AG04450 (cell line): Measurements from ENCODE around the gene GZMA. TPM values are rescaled to one million over a fixed set of nuclear protein-coding genes. Genes with fewer than 3 reads are reported as not detected.
"Not testable (repeated sequence)": the region's sequence is repeated elsewhere in the genome, so short reads cannot be mapped to it uniquely, and the experiment has no call there.

Source experiments
- CTCF ChIA-PET: fragments of 300-600, 350-600 bp; formaldehyde crosslinking; extraction: SDS; loops from one replicate; lab custom pipeline; 2022; ENCODE audit warnings: antibody characterized with exemption, inconsistent platforms; lab: Charles Lee
- POLR2A ChIA-PET: fragments of 350-600 bp; formaldehyde crosslinking; extraction: SDS; loops from one replicate; lab custom pipeline; 2021; ENCODE audit warnings: antibody characterized with exemption, inconsistent platforms; lab: Yijun Ruan, JAX
- DNase-seq: peaks from one replicate; pipeline ENCODE4 v3.0.0-alpha.2; 2011; ENCODE audit warnings: low read depth, low spot score
- H3K27ac ChIP-seq: one replicate; pipeline ENCODE4 v1.5.1; 2012; ENCODE audit warnings: low read depth, low read length, control low read depth
- H3K27me3 ChIP-seq: one replicate; pipeline ENCODE4 v1.6.0; 2012; ENCODE audit warnings: low read length; ENCODE audit not compliant: control insufficient read depth, insufficient read depth
- H3K4me3 ChIP-seq: 2 replicates; pipeline ENCODE4 v1.5.1; 2011; ENCODE audit warnings: mild to moderate bottlenecking, low read depth, low read length, control low read depth
- H3K9me3 ChIP-seq: 2 replicates; pipeline ENCODE4 v1.5.1; 2012; ENCODE audit warnings: low read length; ENCODE audit not compliant: control insufficient read depth, insufficient read depth
- polyA plus RNA-seq: library from polyadenylated mRNA; depleted of rRNA; stranded (reverse); fragments of >200 nt; gene quantifications from 2 replicates; pipeline ENCODE4 v1.2.3, GENCODE V29; 2011
- TF ChIP-seq, protein P1 (sequence below): IDR thresholded peaks from 2 replicates; pipeline ENCODE4 v1.5.1; 2011; ENCODE audit warnings: low read depth, low read length, control low read depth, inconsistent platforms

The GZMA gene
- polyA plus RNA-seq, 1 experiment, result not detected

DNA sequence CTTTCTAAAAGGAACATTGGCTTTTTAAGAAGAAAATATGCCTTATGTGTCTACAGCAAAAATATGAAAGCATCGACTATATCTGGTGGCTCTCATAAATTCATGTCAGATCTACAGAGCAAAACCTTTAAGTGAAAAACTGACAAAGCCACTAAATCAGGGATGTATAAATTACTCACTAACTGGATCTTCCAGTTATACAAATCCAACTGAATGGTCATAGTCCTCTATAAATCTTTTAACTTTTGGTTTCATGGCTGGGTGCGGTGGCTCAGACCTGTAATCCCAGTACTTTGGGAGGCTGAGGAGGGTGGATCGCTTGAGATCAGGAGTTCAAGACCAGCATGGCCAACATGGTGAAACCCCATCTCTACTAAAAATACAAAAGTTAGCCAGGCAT, 29.2 kb upstream of the GZMA start:
- POLR2A ChIA-PET, result no interaction called here
- CTCF ChIA-PET, result no interaction called here
- no peak overlapping the region for H3K27ac ChIP-seq
- no peak for DNase-seq
- H3K27me3 ChIP-seq, result peaks cover 14% of the 10 kb centered on the region
- H3K4me3 ChIP-seq, result no peak overlapping the region
- TF ChIP-seq, protein P1, sequence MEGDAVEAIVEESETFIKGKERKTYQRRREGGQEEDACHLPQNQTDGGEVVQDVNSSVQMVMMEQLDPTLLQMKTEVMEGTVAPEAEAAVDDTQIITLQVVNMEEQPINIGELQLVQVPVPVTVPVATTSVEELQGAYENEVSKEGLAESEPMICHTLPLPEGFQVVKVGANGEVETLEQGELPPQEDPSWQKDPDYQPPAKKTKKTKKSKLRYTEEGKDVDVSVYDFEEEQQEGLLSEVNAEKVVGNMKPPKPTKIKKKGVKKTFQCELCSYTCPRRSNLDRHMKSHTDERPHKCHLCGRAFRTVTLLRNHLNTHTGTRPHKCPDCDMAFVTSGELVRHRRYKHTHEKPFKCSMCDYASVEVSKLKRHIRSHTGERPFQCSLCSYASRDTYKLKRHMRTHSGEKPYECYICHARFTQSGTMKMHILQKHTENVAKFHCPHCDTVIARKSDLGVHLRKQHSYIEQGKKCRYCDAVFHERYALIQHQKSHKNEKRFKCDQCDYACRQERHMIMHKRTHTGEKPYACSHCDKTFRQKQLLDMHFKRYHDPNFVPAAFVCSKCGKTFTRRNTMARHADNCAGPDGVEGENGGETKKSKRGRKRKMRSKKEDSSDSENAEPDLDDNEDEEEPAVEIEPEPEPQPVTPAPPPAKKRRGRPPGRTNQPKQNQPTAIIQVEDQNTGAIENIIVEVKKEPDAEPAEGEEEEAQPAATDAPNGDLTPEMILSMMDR, result no peak
- H3K9me3 ChIP-seq, result no peaks in the 10 kb centered on the region

DNA sequence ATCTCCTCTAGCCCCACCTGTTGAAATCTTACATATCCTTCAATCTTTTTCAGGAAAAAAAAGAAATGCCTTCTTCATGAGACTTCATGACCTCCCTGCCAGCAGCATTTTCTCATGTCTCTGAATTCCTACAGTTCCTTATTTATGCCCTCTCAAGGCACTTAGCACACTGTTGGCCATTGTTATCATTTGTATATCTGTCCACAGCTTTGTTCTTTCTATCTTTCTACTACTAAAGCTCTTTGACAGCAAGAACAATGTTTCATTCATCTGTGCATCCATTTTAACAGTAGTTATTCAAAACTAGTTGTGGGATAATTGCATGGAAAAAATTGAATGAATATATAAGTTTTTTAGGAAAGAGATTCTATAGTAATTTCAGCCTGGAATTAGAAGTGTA, 20.9 kb upstream of the GZMA start:
- no peak for DNase-seq
- TF ChIP-seq, protein P1, result no peak
- ChIA-PET POLR2A (no interaction called here), CTCF (no interaction called here)
- no peak overlapping the region for H3K4me3 ChIP-seq
- no peaks in the 10 kb centered on the region for H3K27me3 ChIP-seq
- peaks cover 4% of the 10 kb centered on the region for H3K9me3 ChIP-seq
- no peak overlapping the region for H3K27ac ChIP-seq

DNA sequence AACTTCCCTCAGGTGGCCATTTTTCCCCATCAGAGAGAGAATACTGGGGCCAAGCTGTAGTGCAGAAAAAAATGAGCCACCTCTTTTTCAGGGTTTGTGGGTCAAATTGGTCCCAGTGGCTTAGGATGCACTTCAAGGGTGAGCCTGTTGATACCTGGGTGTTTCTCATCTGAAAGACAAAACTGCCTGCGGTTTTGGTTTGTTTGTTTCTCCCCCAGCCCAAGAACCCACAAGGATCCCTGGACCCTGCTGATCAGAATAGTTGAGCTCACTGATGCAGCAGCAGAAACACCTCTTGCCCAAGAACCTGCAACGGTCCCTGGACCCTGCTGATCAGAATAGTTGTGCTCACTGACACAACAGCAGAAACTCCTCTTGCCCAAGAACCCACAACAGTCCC, 13.1 kb upstream of the GZMA start:
- H3K9me3 ChIP-seq, DNase-seq, H3K27ac ChIP-seq, H3K4me3 ChIP-seq, CTCF ChIA-PET, POLR2A ChIA-PET: not testable (repeated sequence)
- peaks cover 14% of the 10 kb centered on the region for H3K27me3 ChIP-seq

DNA sequence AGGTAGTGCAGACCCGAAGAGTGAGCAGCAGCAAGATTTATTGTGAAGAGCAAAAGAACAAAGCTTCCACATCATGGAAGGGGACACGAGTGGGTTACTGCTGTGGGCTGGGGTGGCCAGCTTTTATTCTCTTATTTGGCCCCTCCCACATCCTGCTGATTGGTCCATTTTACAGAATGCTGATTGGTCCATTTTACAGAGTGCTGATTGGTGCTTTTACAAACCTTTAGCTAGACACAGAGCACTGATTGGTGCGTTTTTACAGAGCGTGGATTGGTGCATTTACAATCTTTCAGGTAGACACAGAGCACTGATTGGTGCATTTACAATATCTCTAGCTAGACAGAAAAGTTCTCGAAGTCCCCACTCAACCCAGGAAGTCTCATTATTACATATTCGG, 11.4 kb upstream of the GZMA start:
- peaks cover 25% of the 10 kb centered on the region for H3K27me3 ChIP-seq
- H3K4me3 ChIP-seq, DNase-seq, H3K27ac ChIP-seq, H3K9me3 ChIP-seq, POLR2A ChIA-PET, CTCF ChIA-PET: not testable (repeated sequence)

DNA sequence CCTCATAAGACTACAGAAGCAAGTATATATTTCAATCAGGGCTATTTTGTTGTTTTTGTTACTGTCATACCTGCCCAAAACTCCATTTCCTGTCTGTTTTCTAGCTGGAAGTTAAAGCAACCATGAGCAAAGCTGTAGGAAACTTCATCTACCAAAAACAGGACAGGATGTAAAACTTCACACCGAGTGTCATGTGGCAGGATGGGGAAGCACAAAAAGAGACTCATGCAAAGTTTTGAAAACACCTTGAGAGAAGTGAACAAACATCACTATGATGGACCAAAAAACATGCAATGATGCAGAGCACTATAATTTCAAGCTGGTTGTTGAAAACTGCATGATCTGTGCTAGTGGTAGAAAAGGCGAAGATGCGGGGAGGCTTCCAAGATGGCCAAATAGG, 6.3 kb upstream of the GZMA start:
- no peak overlapping the region for H3K27ac ChIP-seq
- H3K9me3 ChIP-seq, result no peaks in the 10 kb centered on the region
- H3K4me3 ChIP-seq, result no peak overlapping the region
- POLR2A ChIA-PET, result no interaction called here
- DNase-seq, result no peak
- TF ChIP-seq, protein P1, result no peak
- CTCF ChIA-PET, result interaction anchor here (0.6 kb wide), 1 partner anchor 190 kb away, joined by 3 read pairs; no protein-coding TSS in a partner anchor
- peaks cover 21% of the 10 kb centered on the region for H3K27me3 ChIP-seq

DNA sequence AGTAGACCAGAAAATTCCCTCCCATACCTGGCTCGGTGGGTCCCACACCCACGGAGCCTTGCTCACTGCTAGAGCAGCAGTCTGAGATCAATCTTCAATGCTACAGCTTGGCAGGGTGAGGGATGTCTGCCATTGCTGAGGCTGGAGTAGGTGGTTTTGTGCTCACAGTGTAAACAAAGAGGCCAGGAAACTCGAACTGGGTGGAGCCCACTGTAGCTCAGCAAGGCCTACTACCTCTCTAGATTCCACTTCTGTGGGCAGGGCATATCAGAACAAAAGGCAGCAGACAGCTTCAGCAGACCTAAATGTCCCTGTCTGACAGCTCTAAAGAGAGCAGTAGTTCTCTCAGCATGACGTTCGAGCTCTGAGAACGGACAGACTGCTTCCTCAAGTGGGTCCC, 5.6 kb upstream of the GZMA start:
- ChIA-PET POLR2A (no interaction called here), CTCF (interaction anchor here (0.6 kb wide), 1 partner anchor 190 kb away, joined by 3 read pairs; no protein-coding TSS in a partner anchor)
- no peak for DNase-seq
- Histone ChIP-seq H3K27ac (no peak overlapping the region), H3K9me3 (no peaks in the 10 kb centered on the region), H3K4me3 (no peak overlapping the region), H3K27me3 (peaks cover 18% of the 10 kb centered on the region)
- TF ChIP-seq, protein P1, result no peak

DNA sequence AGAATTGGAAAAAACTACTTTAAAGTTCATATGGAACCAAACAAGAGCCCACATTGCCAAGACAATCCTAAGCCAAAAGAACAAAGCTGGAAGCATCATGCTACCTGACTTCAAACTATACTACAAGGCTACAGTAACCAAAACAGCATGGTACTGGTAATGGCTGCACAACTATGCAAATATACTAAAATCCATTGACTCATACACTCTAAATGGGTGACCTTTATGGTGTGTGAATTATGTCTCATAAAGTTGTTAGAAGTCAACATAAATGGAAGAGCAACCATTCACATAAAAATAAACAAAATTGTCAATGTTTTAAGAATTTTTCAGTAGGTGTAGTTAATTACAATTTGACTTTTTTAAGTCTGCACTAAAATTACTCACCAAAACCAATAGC, 1.3 kb upstream of the GZMA start:
- DNase-seq, H3K4me3 ChIP-seq, H3K27ac ChIP-seq, POLR2A ChIA-PET, H3K27me3 ChIP-seq, H3K9me3 ChIP-seq: not testable (repeated sequence)
- CTCF ChIA-PET, result interaction anchor here (0.6 kb wide), 1 partner anchor 146 kb away, joined by 5 read pairs; no protein-coding TSS in a partner anchor
